ENCODE measurements around the gene DZIP1L.
"Not testable (repeated sequence)": the region's sequence is repeated elsewhere in the genome, so short reads cannot be mapped to it uniquely, and the experiment has no call there.

The DZIP1L gene

GRCh38 chr3:138105598-138105997 is 9.8 kb downstream of the DZIP1L start:
- Histone ChIP-seq H3K27ac (no peak overlapping the region), H3K36me3 (peaks cover 71% of the 10 kb centered on the region), H3K27me3 (ENCODE audit: insufficient read depth, low read depth, severe bottlenecking) (no peaks in the 10 kb centered on the region), H3K9me3 (ENCODE audit: severe bottlenecking) (no peaks in the 10 kb centered on the region), H3K4me3 (ENCODE audit: low read depth, low read length) (no peak overlapping the region)
- DNase-seq = no peak
- no peak for TF ChIP-seq CTCF (IDR thresholded peaks at IDR 0.05; ENCODE audit: low read depth, low read length)

GRCh38 chr3:138103466-138103865 is 11.9 kb downstream of the DZIP1L start:
- Histone ChIP-seq H3K4me3 (ENCODE audit: low read depth, low read length) (no peak overlapping the region), H3K36me3 (peaks cover 69% of the 10 kb centered on the region), H3K27me3 (ENCODE audit: insufficient read depth, low read depth, severe bottlenecking) (no peaks in the 10 kb centered on the region), H3K27ac (no peak overlapping the region), H3K9me3 (ENCODE audit: severe bottlenecking) (no peaks in the 10 kb centered on the region)
- no peak for TF ChIP-seq CTCF (IDR thresholded peaks at IDR 0.05; ENCODE audit: low read depth, low read length)
- DNase-seq = no peak

- TF ChIP-seq CTCF (IDR thresholded peaks at IDR 0.05; ENCODE audit: low read depth, low read length) = peak; percentile 62
- H3K27me3 ChIP-seq (ENCODE audit: insufficient read depth, low read depth, severe bottlenecking) = not testable (repeated sequence)
- peaks cover 73% of the 10 kb centered on the region for H3K36me3 ChIP-seq
These were observed 14.0 kb downstream of the DZIP1L start for GRCh38 chr3:138101351-138101940.

GRCh38 chr3:138099417-138099816 is 16.0 kb downstream of the DZIP1L start:
- Histone ChIP-seq H3K27ac (no peak overlapping the region), H3K36me3 (peaks cover 84% of the 10 kb centered on the region), H3K9me3 (ENCODE audit: severe bottlenecking) (no peaks in the 10 kb centered on the region), H3K4me3 (ENCODE audit: low read depth, low read length) (no peak overlapping the region), H3K27me3 (ENCODE audit: insufficient read depth, low read depth, severe bottlenecking) (no peaks in the 10 kb centered on the region)
- TF ChIP-seq CTCF (IDR thresholded peaks at IDR 0.05; ENCODE audit: low read depth, low read length) = no peak
- DNase-seq = no peak

More at GRCh38 chr3:138101351-138101940, 14.0 kb downstream of the DZIP1L start:
- H3K9me3 ChIP-seq (ENCODE audit: severe bottlenecking); H3K4me3 ChIP-seq (ENCODE audit: low read depth, low read length); H3K27ac ChIP-seq: not testable (repeated sequence)
- DNase-seq = peak; percentile 25

- peak; percentile 71 for TF ChIP-seq CTCF (IDR thresholded peaks at IDR 0.05; ENCODE audit: low read depth, low read length)
- no peak overlapping the region for H3K27ac ChIP-seq
- H3K36me3 ChIP-seq = peaks cover 85% of the 10 kb centered on the region
These were observed 17.9 kb downstream of the DZIP1L start for GRCh38 chr3:138097192-138098172.

More at GRCh38 chr3:138097192-138098172, 17.9 kb downstream of the DZIP1L start:
- Histone ChIP-seq H3K9me3 (ENCODE audit: severe bottlenecking) (no peaks in the 10 kb centered on the region), H3K27me3 (ENCODE audit: insufficient read depth, low read depth, severe bottlenecking) (no peaks in the 10 kb centered on the region), H3K4me3 (ENCODE audit: low read depth, low read length) (no peak overlapping the region)
- DNase-seq = peak; percentile 28
